ENCODE results near the gene NNMT.

Gene NNMT

GRCh38 chr11:114308689-114309089, 12.5 kb downstream of the NNMT start:
- Histone ChIP-seq H3K36me3 (no peaks in the 10 kb centered on the region), H3K4me3 (ENCODE audit: low read depth, low read length) (no peak overlapping the region), H3K9me3 (ENCODE audit: severe bottlenecking) (no peaks in the 10 kb centered on the region), H3K27ac (no peak overlapping the region), H3K27me3 (ENCODE audit: insufficient read depth, low read depth, severe bottlenecking) (no peaks in the 10 kb centered on the region)
- no peak for DNase-seq
- TF ChIP-seq CTCF (IDR thresholded peaks at IDR 0.05; ENCODE audit: low read depth, low read length) = no peak

- no peaks in the 10 kb centered on the region for H3K9me3 ChIP-seq (ENCODE audit: severe bottlenecking)
- H3K27ac ChIP-seq = no peak overlapping the region
- no peak for DNase-seq
- no peak overlapping the region for H3K4me3 ChIP-seq (ENCODE audit: low read depth, low read length)
- TF ChIP-seq CTCF (IDR thresholded peaks at IDR 0.05; ENCODE audit: low read depth, low read length) = no peak
- H3K36me3 ChIP-seq = no peaks in the 10 kb centered on the region
- H3K27me3 ChIP-seq (ENCODE audit: insufficient read depth, low read depth, severe bottlenecking) = no peaks in the 10 kb centered on the region
Observed at GRCh38 chr11:114309517-114309916, 13.3 kb downstream of the NNMT start.

GRCh38 chr11:114310095-114310494, 13.9 kb downstream of the NNMT start:
- H3K27ac ChIP-seq = no peak overlapping the region
- TF ChIP-seq CTCF (IDR thresholded peaks at IDR 0.05; ENCODE audit: low read depth, low read length) = no peak
- no peak for DNase-seq
- H3K4me3 ChIP-seq (ENCODE audit: low read depth, low read length) = no peak overlapping the region
- H3K9me3 ChIP-seq (ENCODE audit: severe bottlenecking) = no peaks in the 10 kb centered on the region
- no peaks in the 10 kb centered on the region for H3K36me3 ChIP-seq
- no peaks in the 10 kb centered on the region for H3K27me3 ChIP-seq (ENCODE audit: insufficient read depth, low read depth, severe bottlenecking)

DNA sequence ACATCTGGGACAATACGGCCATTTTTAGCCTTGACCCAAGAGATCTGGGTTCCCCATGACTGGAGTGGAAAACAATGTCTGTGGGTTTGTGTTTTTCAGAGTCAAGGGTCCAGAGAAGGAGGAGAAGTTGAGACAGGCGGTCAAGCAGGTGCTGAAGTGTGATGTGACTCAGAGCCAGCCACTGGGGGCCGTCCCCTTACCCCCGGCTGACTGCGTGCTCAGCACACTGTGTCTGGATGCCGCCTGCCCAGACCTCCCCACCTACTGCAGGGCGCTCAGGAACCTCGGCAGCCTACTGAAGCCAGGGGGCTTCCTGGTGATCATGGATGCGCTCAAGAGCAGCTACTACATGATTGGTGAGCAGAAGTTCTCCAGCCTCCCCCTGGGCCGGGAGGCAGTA, 15.7 kb downstream of the NNMT start:
- Histone ChIP-seq H3K27me3 (ENCODE audit: insufficient read depth, low read depth, severe bottlenecking) (no peaks in the 10 kb centered on the region), H3K27ac (no peak overlapping the region), H3K36me3 (no peaks in the 10 kb centered on the region), H3K9me3 (ENCODE audit: severe bottlenecking) (no peaks in the 10 kb centered on the region), H3K4me3 (ENCODE audit: low read depth, low read length) (no peak overlapping the region)
- TF ChIP-seq CTCF (IDR thresholded peaks at IDR 0.05; ENCODE audit: low read depth, low read length) = no peak
- DNase-seq = no peak

GRCh38 chr11:114314096-114314495, 17.9 kb downstream of the NNMT start:
- no peak for DNase-seq
- no peaks in the 10 kb centered on the region for H3K27me3 ChIP-seq (ENCODE audit: insufficient read depth, low read depth, severe bottlenecking)
- no peak overlapping the region for H3K4me3 ChIP-seq (ENCODE audit: low read depth, low read length)
- H3K9me3 ChIP-seq (ENCODE audit: severe bottlenecking) = no peaks in the 10 kb centered on the region
- H3K27ac ChIP-seq = no peak overlapping the region
- H3K36me3 ChIP-seq = no peaks in the 10 kb centered on the region
- no peak for TF ChIP-seq CTCF (IDR thresholded peaks at IDR 0.05; ENCODE audit: low read depth, low read length)

- no peak for DNase-seq
- no peaks in the 10 kb centered on the region for H3K36me3 ChIP-seq
Observed at GRCh38 chr11:114315749-114316368, 19.7 kb downstream of the NNMT start.

More at GRCh38 chr11:114315749-114316368, 19.7 kb downstream of the NNMT start:
- no peaks in the 10 kb centered on the region for H3K27me3 ChIP-seq (ENCODE audit: insufficient read depth, low read depth, severe bottlenecking)
- H3K27ac ChIP-seq = no peak overlapping the region
- no peak overlapping the region for H3K4me3 ChIP-seq (ENCODE audit: low read depth, low read length)
- H3K9me3 ChIP-seq (ENCODE audit: severe bottlenecking) = no peaks in the 10 kb centered on the region
- no peak for TF ChIP-seq CTCF (IDR thresholded peaks at IDR 0.05; ENCODE audit: low read depth, low read length)

Data from WERI-Rb-1 (cell line).